Keratinocyte (primary cell): ENCODE measurements around the gene FANCG. TPM values are rescaled to one million over a fixed set of nuclear protein-coding genes. Genes with fewer than 3 reads are reported as not detected.
A peak's percentile ranks its signal among the peaks of the same experiment; 100 is the strongest.

Experiments used
- DNase-seq: peaks from one replicate; pipeline ENCODE4 v3.0.0-alpha.2; 2011; ENCODE audit warnings: low read depth, missing footprints, low spot score
- FAIRE-seq: peaks from 2 replicates; lab custom pipeline; 2011; peaks lifted over from hg19 to GRCh38; lab: Jason Lieb, UNC
- H2AFZ ChIP-seq: 2 replicates; pipeline ENCODE4 v1.6.0; 2012; ENCODE audit warnings: low read length, control low read depth, inconsistent platforms; ENCODE audit not compliant: control insufficient read depth
- H3K27ac ChIP-seq: 2 replicates; pipeline ENCODE4 v1.5.1; 2011; ENCODE audit warnings: low read length; ENCODE audit not compliant: control insufficient read depth, insufficient read depth
- H3K27me3 ChIP-seq: 3 replicates; pipeline ENCODE4 v1.6.0; 2011; ENCODE audit warnings: low read length; ENCODE audit not compliant: control insufficient read depth, insufficient read depth; ENCODE audit errors: extremely low read depth
- H3K36me3 ChIP-seq, 2 experiments: 2 replicates in 1 of 2; 3 replicates in 1 of 2; pipeline ENCODE4 v1.5.1; 2011; ENCODE audit warnings: low read length in 2 of 2, mild to moderate bottlenecking in 1 of 2; ENCODE audit not compliant: control insufficient read depth in 2 of 2, insufficient read depth in 2 of 2; ENCODE audit errors: extremely low read depth in 1 of 2
- H3K4me1 ChIP-seq: 3 replicates; pipeline ENCODE4 v1.5.1; 2011; ENCODE audit warnings: low read length; ENCODE audit not compliant: control insufficient read depth, insufficient read depth; ENCODE audit errors: extremely low read depth
- H3K4me2 ChIP-seq: 3 replicates; pipeline ENCODE4 v1.6.0; 2011; ENCODE audit warnings: low read depth, low read length; ENCODE audit not compliant: control insufficient read depth, insufficient read depth; ENCODE audit errors: extremely low read depth
- H3K4me3 ChIP-seq, 3 experiments: fragments of 200-600 bp in 1 of 3; sonication (generic) in 1 of 3; 2 replicates in 2 of 3; 3 replicates in 1 of 3; pipeline ENCODE4 v1.5.1; 2011 to 2016; ENCODE audit warnings: low read length in 3 of 3, mild to moderate bottlenecking in 3 of 3, control low read depth in 2 of 3, inconsistent platforms in 1 of 3, low read depth in 1 of 3, mixed read lengths in 1 of 3, mixed run types in 1 of 3, moderate library complexity in 1 of 3; ENCODE audit not compliant: control insufficient read depth in 2 of 3, insufficient read depth in 2 of 3; ENCODE audit errors: extremely low read depth in 1 of 3
- H3K79me2 ChIP-seq: 2 replicates; pipeline ENCODE4 v1.6.0; 2012; ENCODE audit warnings: low read length; ENCODE audit not compliant: control insufficient read depth, insufficient read depth
- H3K9ac ChIP-seq: 3 replicates; pipeline ENCODE4 v1.6.0; 2011; ENCODE audit warnings: low read length; ENCODE audit not compliant: control insufficient read depth, insufficient read depth; ENCODE audit errors: extremely low read depth
- H3K9me1 ChIP-seq: 3 replicates; pipeline ENCODE4 v1.6.0; 2011; ENCODE audit warnings: low read length; ENCODE audit not compliant: control insufficient read depth, insufficient read depth; ENCODE audit errors: extremely low read depth
- H3K9me3 ChIP-seq: 2 replicates; pipeline ENCODE4 v1.5.1; 2012; ENCODE audit warnings: low read depth, low read length; ENCODE audit not compliant: control insufficient read depth
- H4K20me1 ChIP-seq: 3 replicates; pipeline ENCODE4 v1.6.0; 2011; ENCODE audit warnings: low read length; ENCODE audit not compliant: control insufficient read depth, insufficient read depth; ENCODE audit errors: extremely low read depth
- CTCF ChIP-seq, 3 experiments: IDR thresholded peaks in 1 of 3; conservative IDR thresholded peaks in 1 of 3; optimal IDR thresholded peaks in 1 of 3; 2 replicates in 2 of 3; 3 replicates in 1 of 3; pipeline versions ENCODE3 to v1.5.1; 2011; ENCODE audit warnings: low read length in 3 of 3, mild to moderate bottlenecking in 3 of 3, moderate library complexity in 2 of 3, control low read depth in 1 of 3, inconsistent platforms in 1 of 3; ENCODE audit not compliant: insufficient read depth in 2 of 3; ENCODE audit errors: extremely low read depth in 1 of 3
- EZH2 ChIP-seq: IDR thresholded peaks from one replicate; pipeline ENCODE4 v1.6.1; 2012; ENCODE audit warnings: inconsistent platforms, mild to moderate bottlenecking, low read length, moderate library complexity
- dilution Hi-C: fragments of 300-500 bp; cut with MboI; formaldehyde crosslinking; loops from one replicate; pipeline ENCODE4 v1.7.0; 2020; ENCODE audit warnings: low sequenced_read_pairs; ENCODE audit not compliant: extremely low pct_ligation_motif_present
- polyA plus RNA-seq, 5 experiments: library from polyadenylated mRNA; depleted of rRNA in 3 of 5; stranded (reverse) in 3 of 5; stranded (forward) in 1 of 5; unstranded in 1 of 5; fragments of >200 nt; gene quantifications; 1 replicate in 1 of 5; 2 replicates in 3 of 5; 3 replicates in 1 of 5; pipeline versions ENCODE4 v1.2.1 to v1.2.3, GENCODE V29; 2011 to 2012; ENCODE audit warnings: missing spikeins in 2 of 5, low read depth in 1 of 5, low replicate concordance in 1 of 5

FANCG gene
- polyA plus RNA-seq, 1 donor (not counting 4 experiments of a cell fraction or from before 2014, with no cell fraction given), result 14.6 TPM

GRCh38 chr9:35027860-35028259, 51.9 kb downstream of the FANCG start:
- Histone ChIP-seq H3K4me1 (peaks cover 28% of the 10 kb centered on the region), H3K36me3 (no peaks in the 10 kb centered on the region), H2AFZ (no peak overlapping the region), H3K4me3 (no peak overlapping the region), H3K27me3 (no peaks in the 10 kb centered on the region), H3K79me2 (no peaks in the 10 kb centered on the region), H3K9me1 (no peaks in the 10 kb centered on the region), H4K20me1 (no peaks in the 10 kb centered on the region), H3K4me2 (no peak overlapping the region), H3K9ac (no peak overlapping the region), H3K27ac (peak overlapping the region; percentile 18), H3K9me3 (peaks cover 7% of the 10 kb centered on the region)
- DNase-seq (no peak), FAIRE-seq (no peak)
- TF ChIP-seq CTCF (optimal IDR thresholded peaks at IDR 0.05 in 1 of 3, IDR thresholded peaks at IDR 0.05 in 1 of 3, conservative IDR thresholded peaks at IDR 0.05 in 1 of 3; ENCODE audit: extremely low read depth in 1 of 3, insufficient read depth in 2 of 3, low read length in 3 of 3) (no peak), EZH2 (no peak)
- dilution Hi-C loops, result no loop called here

- peaks cover 7% of the 10 kb centered on the region for H3K9me3 ChIP-seq
- DNase-seq (no peak), FAIRE-seq (no peak)
- H3K4me1 ChIP-seq, result peaks cover 28% of the 10 kb centered on the region
- no peak overlapping the region for H2AFZ ChIP-seq
- TF ChIP-seq CTCF (optimal IDR thresholded peaks at IDR 0.05 in 1 of 3, IDR thresholded peaks at IDR 0.05 in 1 of 3, conservative IDR thresholded peaks at IDR 0.05 in 1 of 3; ENCODE audit: extremely low read depth in 1 of 3, insufficient read depth in 2 of 3, low read length in 3 of 3), result no peak
- no peak for TF ChIP-seq EZH2
- H3K79me2 ChIP-seq, result no peaks in the 10 kb centered on the region
- peaks cover 0 to 1% of the 10 kb centered on the region in 2 experiments for H3K36me3 ChIP-seq
- dilution Hi-C loops, result no loop called here
- no peaks in the 10 kb centered on the region for H4K20me1 ChIP-seq
- H3K9ac ChIP-seq, result no peak overlapping the region
- H3K27me3 ChIP-seq, result no peaks in the 10 kb centered on the region
- H3K9me1 ChIP-seq, result no peaks in the 10 kb centered on the region
- H3K4me2 ChIP-seq, result no peak overlapping the region
- H3K27ac ChIP-seq, result no peak overlapping the region
- H3K4me3 ChIP-seq, result no peak overlapping the region
Measured at GRCh38 chr9:35027374-35027773, 52.4 kb downstream of the FANCG start.
